GM21390 (cell line): ENCODE data around the gene MYMX.
"Not testable (repeated sequence)": the region's sequence is repeated elsewhere in the genome, so short reads cannot be mapped to it uniquely, and the experiment has no call there.

ENCODE experiments used
- ATAC-seq: cut with Tn5 transposase; IDR thresholded peaks from one replicate; pipeline ENCODE4 v1.9.1; 2021; ENCODE audit not compliant: unreplicated experiment

The MYMX gene

DNA sequence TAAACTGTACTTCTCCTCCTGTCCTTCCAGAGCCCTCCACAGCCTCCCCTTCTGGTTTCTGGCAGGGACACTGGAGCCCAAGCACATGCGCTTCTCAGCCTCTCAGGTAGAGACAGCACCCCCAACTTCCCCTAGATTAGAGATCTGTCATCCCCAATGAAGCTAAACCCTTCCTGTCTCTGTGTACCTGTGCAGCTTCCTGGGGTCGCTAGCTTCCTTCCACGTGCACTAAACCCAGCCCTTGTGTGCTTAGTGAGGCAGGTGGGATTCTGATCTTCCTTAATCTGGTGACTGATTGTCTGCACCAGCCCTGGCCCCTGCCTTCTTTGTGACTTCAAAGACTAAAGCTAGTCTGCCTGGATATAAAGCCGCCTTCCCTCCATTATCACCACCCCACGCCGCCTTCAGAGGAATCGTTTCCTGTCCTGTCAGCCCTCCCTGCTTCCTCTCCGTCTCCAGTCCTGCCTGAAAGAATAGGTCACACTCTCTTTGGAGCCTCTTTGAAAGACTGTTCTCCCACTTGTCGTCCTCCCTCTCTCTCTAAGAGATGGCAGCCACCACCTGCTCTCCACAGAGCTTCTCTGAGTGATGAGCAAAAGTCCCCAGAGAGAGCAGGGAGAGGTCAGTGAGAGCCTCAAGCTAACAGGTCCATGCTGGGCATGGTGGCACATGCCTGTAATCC is 30.6 kb upstream of the MYMX start:
- ATAC-seq: no peak

DNA sequence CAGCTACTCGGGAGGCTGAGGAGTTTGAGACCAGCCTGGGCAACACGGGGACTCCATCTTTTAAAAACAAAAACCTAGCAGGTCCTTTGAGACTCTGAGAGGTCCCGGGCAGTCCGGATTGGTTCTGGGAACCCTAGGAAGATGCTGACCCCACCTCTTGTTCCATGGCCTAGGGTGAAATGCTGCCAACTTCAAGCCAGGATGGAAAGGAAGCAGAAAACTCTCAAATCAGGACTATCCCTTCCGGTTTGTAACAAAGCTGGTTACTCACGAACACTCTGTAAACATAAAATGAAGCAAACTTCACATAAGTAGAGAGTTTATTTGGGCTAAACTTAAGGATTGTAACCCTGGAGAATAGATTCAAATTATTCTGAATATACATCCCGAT is 30.1 kb upstream of the MYMX start:
- ATAC-seq: no peak

DNA sequence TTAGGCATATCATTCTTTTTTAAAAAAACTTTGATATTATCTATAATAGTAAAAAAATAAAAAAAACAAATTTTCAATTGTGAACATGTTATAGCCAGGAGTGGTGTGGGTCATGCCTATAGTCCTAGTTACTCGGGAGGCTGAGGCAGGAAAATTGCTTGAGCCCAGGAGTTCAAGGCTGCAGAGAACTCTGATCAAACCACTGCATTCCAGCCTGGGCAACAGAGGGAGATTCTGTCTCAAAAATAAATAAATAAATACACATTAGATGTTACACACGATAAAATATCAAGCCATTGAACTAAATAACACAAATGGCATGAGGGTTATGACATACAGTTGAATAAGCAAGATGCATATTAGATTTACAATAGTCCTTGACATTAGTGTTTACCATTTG is 27.9 kb upstream of the MYMX start:
- no peak for ATAC-seq

DNA sequence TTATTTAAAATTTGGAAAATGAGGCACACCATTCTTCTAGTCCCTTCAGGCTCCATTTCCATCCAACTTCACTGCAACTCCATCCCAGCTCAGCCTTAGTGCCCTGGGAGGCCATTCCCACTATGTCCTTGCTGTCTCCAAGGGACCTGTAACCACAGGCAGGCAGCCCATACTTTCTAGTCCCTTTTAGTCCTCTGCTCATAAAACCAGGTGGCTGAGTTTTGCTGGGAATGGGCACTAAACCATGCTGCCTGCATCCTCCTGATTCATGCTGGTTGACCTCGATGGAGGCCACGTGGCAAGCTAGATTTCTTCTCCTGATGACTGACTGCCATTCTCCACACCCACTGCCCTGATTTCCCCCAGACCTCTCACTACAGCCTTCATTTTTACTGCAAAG is 27.5 kb upstream of the MYMX start:
- no peak for ATAC-seq

DNA sequence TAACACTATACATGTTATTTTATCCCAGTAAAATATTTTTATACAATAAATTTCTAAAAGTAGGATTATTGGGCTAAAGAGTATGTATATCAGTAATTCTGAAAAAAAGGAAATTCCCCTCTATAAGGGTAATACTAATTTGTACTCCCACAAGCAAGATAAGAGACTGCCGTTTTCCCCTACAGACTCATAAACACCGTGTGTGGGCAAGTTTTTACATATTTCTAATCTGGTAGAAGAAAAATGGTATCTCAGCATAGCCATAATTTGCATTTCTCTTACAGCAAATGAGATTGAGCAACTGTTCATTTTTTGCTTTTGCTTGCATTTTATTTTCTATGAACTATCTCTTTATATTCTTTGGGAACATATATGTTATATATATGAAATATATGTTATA is 26.0 kb upstream of the MYMX start:
- ATAC-seq: peak; percentile 55

DNA sequence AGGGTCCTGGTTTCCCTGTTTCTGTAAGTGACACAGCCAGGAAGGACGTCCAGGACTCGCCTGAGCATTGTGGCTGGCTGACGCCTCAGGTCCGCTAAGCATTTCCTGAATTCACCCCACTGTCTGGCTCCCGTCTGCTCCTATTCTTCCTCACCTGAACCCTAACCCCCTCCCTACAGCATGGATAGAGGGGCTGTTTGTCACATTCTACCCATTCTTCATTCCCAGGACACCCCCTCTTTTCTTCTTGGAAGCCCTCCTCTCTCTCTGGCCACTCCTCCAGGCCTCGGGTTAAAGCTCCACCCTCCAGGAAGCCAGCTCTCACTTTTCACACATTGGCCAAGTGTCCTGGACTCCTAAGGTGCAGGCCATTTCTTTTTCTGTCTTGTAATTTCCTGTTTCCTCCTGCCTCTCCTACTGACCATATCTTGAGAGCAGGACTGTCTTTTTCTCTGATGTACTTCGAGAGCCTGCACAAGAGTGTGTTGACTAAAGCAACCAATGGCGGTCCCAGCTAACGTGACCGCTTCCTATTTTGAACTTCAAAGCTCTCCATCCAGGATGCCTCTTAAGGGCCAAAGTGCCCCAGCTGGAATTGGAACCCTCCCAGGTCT is 24.2 kb upstream of the MYMX start:
- ATAC-seq: no peak

DNA sequence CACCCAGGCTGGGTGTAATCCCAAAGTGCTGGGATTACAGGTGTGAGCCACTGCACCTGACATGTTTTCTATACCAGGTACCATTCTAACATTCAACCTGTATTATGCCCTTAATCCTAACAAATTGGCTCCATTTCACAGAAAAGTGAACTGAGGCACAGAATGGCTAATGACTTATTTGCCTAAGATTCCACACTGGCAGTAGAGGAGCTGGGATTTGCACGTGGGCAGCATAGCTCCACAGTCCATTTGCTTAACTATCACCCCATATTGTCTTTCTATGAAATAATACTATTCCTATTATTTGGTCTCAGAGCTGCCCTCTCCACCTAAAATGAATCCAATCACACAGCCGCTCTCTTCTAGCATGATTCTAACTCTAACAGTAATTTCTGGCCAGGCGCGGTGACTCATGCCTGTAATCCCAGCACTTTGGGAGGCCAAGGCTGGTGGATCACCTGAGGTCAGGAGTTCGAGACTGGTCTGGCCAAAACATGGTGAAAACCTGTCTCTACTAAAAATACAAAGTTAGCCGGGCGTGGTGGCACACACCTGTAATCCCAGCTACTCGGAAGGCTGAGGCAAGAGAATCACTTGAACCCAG is 23.3 kb upstream of the MYMX start:
- no peak for ATAC-seq

DNA sequence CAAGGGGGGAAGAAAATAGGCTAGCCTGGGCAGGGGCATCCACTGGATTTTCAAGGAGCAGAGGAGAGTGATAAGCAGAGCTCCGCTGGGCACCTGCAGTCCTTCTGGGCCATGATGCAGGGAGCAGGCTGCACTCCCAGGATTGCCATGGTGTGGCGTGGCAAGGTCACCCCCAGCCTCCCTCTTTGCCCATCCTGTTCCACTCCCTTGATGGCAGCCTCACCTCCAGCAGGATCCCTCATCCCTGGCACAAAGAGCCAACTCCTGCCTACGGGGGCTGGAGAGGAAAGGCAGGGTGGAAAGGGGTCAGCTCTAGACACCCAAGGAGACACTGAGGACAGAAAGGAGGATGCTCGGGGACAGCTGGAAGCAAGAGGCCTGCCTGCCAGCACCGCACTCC is 22.4 kb upstream of the MYMX start:
- no peak for ATAC-seq

DNA sequence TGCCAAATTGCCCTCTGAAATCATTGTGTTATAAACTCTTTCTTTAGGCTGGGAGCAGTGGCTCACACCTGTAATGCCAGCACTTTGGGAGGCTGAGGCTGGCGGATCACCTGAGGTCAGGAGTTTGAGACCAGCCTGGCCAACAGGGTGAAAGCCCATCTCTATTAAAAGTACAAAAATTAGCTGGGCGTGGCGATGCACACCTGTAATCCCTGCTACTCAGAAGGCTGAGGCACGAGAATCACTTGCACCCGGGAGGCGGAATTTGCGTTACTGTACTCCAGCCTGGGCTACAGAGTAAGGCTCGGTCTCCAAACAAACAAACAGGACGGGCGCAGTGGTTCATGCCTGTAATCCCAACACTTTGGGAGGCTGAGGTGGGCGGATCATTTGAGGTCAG is 20.4 kb upstream of the MYMX start:
- ATAC-seq: not testable (repeated sequence)

DNA sequence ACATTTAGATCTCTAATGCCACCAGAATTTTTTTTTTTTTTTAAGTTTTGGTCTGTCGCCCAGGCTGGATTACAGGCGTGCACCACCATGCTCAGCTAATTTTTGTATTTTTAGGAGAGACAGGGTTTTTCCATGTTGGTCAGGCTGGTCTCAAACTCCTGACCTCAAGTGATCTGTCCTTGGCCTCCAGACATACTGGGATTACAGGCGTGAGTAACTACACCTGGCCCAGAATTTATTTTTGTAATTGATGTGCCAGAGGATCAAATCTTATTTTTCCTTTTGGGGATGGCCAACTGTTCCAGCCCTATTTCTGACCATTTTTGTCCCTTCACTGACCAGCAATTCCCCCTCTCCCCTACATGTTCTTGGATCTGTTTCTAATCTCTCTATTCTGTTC is 18.0 kb upstream of the MYMX start:
- ATAC-seq: no peak

DNA sequence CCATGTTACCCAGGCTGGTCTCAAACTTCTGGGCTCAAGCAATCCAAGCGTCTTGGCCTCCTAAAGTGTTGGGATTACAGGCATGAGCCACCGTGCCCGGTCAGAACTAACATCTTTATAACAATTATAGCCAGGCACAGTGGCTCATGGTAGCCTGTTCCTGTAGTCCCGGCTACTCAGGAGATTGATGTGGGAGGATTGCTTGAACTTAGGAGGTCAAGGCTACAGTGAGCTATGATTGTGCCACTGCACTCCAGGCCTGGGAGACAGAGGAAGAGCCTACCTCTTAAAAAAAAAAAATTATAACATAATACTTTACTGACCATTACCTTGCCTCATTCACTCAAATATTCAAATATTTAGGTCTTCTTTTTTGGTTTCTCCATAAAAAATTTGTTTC is 16.8 kb upstream of the MYMX start:
- no peak for ATAC-seq

DNA sequence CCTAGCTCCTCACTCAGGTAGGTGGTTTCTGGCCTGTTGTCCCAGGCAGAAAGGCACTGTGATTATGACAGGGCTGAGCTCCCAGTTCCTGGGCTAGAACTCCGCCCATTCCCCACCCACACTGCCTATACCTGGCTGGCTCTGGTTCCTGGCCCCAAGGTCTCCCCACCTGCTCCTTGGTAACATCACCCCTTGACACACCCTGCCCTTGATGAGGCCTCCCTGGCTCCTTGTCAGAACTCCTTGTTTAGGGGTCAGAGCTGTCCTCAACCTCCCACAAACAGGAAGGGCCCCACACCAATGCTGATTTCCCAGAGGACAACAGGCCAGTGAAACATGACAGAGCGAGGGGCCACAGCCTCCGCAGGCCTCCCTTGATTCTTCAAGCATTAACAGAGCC is 15.5 kb upstream of the MYMX start:
- no peak for ATAC-seq

DNA sequence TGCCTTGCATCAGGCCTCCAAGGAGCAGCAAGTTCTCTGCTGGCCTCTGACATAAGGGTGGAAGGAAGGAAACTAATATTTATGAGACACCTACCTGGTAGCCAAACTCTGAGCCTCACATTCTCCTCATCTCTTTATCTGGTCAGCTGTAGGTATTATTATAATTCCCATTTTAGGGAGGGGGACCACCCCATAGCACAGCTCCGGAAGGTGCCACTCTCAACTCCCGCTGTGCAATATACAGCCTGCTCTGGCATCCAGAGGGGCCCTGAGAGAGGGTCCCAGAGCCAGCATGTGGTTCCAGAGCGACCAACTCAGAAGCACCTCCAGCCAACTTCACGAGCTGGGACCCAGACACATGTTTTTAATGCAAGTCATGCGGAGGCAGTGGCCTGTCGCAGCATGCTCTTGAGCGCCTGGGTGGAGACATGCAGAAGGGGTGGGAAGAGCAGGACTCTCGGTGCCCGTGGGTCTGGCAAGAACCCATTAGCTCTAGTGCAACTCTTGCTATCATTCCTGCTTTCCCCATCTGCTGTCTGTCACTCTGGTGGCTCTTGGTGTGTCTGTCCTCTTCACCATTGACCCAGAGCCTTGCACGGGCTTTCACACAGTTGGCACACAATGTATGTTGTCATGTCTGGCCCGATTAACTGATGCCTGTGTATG is 15.0 kb upstream of the MYMX start:
- no peak for ATAC-seq

DNA sequence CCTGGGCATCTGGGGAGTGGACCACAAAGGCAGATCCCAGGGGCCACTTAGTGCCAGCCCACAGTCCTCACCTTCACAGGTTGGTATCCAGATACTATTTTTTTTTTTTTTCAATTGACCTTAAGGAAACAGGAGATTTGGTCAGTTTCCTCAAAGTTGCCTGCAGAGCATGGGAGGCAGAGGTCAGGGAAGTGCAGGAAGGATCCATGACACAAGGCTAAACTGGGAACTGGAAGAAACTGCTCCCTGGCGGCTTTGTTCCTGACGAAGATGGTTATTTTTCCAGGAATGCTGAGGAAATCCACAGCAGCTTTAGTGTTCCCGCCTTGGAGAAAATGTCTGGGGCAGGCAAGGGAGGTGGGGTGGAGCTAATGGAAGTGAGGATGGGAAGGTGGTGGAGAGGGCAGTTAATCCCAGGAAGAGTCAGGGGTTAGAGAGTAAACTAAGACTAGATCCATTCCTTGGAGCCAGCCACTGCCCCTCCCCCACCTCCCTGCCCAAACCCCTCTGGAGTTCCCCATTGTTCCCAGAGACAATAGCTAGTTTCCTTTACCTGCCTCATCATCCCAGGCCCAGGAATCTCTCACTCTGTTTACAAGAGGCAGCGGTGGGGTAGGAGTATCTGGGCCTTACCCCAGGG is 14.3 kb upstream of the MYMX start:
- no peak for ATAC-seq

DNA sequence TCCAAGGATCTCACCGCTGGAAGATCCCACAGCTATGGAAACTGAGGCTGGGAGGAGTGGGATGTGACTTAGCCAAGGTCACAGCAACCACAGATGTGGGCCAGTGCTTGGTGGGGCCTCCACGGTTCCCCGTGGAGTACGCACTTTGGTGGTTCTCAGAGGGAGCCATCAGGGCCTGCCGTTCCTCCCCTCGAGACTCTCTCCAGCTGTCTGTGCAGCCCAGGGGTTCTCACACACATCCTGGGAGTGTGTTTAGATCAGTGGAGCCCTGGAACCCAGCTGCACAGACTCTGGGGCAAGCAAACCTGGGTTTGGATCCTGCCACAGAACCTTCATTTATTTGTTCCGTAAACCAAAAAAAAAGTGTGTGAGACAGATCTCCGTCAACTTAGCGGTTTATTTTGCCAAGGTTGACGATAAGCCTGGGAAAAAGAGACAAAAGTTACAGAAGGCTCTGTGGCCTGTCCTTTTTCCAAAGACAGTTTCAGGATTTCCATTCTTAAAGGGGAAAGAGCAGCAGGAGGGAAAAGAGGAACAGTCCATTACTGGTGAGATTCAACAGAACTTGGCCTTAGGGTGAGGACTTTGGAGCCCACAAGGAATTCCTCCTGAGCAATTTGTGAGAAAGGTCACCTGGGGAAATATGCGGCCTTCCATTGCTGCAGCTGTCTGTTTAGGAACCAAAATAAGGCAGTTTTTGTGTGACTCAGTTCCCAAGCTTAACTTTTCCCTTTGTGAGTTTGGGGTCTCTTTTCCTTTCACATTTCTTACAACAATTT is 13.6 kb upstream of the MYMX start:
- ATAC-seq: no peak

DNA sequence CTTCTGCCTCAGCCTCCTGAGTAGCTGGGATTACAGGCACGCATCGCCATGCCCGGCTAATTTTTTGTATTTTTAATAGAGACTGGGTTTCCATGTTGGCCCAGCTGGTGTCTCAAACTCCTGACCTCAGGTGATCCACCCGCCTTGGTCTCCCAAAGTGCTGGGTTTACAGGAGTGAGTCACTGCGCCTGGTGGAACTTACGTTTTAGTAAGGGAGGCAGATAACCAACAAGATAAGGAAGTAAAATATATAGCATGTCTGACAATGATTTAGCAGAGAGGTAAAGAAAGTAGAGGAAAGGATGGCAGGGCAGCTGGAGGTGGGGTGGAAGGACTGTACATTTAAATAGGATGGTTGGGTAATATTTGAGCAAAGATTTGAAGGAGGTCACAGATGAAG is 12.8 kb upstream of the MYMX start:
- no peak for ATAC-seq

DNA sequence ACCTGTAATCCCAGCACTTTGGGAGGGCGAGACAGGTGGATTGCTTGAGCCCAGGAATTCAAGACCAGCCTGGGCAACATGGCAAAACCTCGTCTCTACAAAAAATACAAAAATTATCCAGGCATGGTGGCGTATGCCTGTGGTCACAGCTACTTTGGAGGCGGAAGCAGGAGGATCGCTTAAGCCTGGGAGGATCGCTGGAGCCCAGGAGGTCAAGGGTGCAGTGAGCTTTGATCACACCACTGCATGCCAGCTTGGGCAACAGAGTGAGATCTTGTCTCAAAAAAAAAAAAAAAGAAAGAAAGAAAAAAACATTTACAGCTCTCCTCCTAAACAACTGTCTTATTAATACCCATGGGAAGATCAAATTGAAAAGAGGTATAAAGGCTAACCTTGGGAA is 8.8 kb upstream of the MYMX start:
- ATAC-seq: no peak

DNA sequence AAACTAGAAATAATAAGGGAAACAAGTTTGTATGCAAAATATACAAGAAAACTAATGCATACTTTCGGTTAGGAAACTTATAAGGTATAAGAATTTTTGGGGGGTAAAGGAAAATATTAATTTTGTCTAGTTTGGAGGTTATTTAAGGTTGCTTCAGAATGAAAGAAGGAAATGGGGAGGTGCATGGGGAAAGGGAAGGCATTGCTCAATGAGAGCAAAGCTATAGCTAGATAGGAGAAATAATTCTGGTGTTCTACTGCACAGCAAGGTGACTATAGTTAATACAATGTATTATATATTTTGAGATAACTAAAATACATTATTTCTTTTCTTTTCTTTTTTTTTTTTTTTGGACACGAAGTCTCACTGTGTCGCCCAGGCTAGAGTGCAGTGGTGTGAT is 5.4 kb upstream of the MYMX start:
- ATAC-seq: no peak

DNA sequence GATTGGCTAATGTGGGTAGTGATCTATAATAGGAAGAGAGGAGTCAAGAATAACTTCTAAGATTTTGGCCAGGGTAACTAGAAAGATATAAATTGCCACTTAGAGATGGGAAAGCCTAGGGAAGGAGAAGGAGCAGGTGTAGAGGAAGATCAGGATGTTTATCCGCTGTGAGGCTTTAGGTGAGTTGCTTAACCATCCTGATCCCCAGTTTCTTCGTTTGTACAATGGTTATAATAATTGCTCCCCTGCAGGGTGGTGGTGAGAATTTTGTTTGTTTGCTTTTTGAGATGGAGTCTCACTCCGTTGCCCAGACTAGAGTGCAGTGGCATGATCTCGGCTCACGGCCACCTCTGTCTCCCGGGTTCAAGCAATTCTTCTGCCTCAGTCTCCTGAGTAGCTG is 2.4 kb upstream of the MYMX start:
- no peak for ATAC-seq

DNA sequence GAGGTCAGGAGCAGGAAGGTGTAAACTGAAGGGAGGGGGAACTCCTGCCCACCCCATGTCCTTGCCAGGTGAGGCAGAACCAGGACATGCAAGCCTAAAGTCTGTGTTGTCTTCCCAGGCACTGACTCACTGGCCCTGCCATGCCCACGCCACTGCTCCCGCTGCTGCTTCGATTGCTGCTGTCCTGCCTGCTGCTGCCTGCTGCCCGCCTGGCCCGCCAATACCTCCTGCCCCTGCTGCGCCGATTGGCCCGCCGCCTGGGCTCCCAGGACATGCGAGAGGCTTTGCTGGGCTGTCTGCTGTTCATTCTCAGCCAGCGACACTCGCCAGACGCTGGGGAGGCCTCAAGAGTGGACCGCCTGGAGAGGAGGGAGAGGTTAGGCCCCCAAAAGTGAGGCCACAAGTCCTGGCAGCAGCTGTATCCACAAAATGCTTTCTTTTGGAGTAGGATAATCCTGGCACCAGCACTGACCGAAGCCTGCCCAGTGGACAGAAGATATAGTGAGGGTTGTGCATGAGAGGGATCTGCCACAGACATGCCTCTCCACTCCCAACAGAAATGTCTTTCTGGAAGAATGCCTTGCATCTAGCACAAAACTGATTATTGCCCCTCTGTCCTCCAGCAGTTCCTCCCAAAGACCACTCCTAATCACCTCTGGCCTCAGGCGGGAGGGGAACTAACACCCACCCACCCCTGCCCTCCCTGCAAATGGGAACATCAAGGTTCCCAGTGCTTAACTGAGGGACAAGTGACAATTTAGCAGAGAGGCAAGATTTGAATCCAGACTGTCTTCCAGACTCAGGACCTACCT is 812 bp downstream of the MYMX start:
- ATAC-seq: no peak
